ENCODE measurements around the gene PCP4.

PCP4 gene

GRCh38 chr21:39961251-39961650 is 94.0 kb downstream of the PCP4 start:
- Histone ChIP-seq H3K4me2 (no peak overlapping the region), H3K27me3 (no peaks in the 10 kb centered on the region), H3K27ac (no peak overlapping the region), H3K9me3 (peaks cover 18% of the 10 kb centered on the region), H3K4me3 (no peak overlapping the region), H3K36me3 (no peaks in the 10 kb centered on the region), H4K20me1 (no peaks in the 10 kb centered on the region), H3K9ac (no peak overlapping the region), H3K4me1 (no peaks in the 10 kb centered on the region)
- no peak for TF ChIP-seq Cebpa-rat (IDR thresholded peaks at IDR 0.05)

GRCh38 chr21:39965026-39965425 is 97.8 kb downstream of the PCP4 start:
- Histone ChIP-seq H3K4me2 (no peak overlapping the region), H3K4me3 (no peak overlapping the region), H3K4me1 (peaks cover 2% of the 10 kb centered on the region; the same call in 1 of the 2 replicates), H3K27ac (no peak overlapping the region), H4K20me1 (no peaks in the 10 kb centered on the region), H3K27me3 (no peaks in the 10 kb centered on the region), H3K9me3 (peaks cover 25% of the 10 kb centered on the region), H3K36me3 (no peaks in the 10 kb centered on the region), H3K9ac (no peak overlapping the region)
- TF ChIP-seq Cebpa-rat (IDR thresholded peaks at IDR 0.05): no peak

DNA sequence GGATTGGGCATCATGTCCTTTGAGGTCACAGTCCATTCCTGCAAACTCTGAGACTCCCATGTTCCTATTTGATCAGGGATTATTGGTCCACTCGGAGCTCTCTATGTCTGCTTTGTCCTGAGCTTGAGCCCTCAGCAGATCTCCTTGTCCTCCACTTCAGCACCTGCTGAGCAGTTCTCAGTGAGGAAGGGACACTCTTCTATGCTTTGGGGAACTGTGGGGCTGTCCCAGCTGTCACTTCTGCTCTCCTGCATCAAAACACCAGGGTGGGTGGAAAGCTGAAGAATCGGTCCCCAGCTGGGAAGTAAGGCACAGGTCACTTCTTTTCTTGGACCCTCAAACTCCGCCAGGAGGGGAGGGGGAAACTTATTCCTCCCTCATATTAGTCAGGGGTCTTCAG is 99.5 kb downstream of the PCP4 start:
- Histone ChIP-seq H4K20me1 (no peaks in the 10 kb centered on the region), H3K9ac (no peak overlapping the region), H3K27ac (no peak overlapping the region), H3K4me3 (no peak overlapping the region), H3K9me3 (peaks cover 15% of the 10 kb centered on the region), H3K27me3 (no peaks in the 10 kb centered on the region), H3K4me1 (peaks cover 4% of the 10 kb centered on the region; the same call in 1 of the 2 replicates), H3K36me3 (no peaks in the 10 kb centered on the region), H3K4me2 (no peak overlapping the region)
- TF ChIP-seq Cebpa-rat (IDR thresholded peaks at IDR 0.05): no peak

GRCh38 chr21:39968010-39968409 is 100.8 kb downstream of the PCP4 start:
- no peaks in the 10 kb centered on the region for H3K27me3 ChIP-seq
- H3K4me1 ChIP-seq: peaks cover 4% of the 10 kb centered on the region; the same call in 1 of the 2 replicates
- no peak overlapping the region for H3K27ac ChIP-seq
- no peaks in the 10 kb centered on the region for H3K36me3 ChIP-seq
- H3K9me3 ChIP-seq: peaks cover 15% of the 10 kb centered on the region
- H3K4me3 ChIP-seq: no peak overlapping the region
- no peak overlapping the region for H3K9ac ChIP-seq
- no peak for TF ChIP-seq Cebpa-rat (IDR thresholded peaks at IDR 0.05)
- H3K4me2 ChIP-seq: no peak overlapping the region
- no peaks in the 10 kb centered on the region for H4K20me1 ChIP-seq

DNA sequence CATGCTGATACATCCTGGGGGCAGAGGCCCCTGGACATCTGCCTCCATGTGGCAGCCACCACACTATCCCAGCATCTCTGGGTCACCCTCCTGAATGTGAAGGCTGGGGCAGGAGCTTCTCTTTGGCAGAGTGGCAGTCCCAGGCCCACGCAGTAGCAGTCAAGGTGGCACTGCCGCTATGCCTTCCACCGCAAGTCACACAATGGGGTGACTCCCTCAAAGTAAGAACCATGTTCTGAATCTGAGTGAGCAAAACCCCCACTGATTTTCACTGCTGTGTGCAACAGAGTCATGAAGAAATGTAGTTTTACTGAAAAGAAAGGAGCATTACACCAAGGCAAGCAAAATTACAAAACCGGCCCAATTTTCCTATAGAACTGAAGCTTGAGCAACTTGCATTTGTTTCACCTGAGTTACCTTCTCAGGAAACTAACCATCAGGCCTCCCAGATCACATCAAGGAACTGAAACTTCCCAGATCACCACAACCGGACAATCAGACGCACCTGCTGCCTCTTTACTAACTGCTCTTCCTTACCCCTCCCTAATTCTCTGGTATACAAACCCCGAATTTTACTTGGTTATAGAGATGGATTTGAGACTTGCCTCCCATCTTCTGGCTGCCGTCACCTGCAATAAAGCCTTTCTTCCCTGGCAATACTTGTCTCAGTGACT is 102.6 kb downstream of the PCP4 start:
- H3K9ac ChIP-seq: no peak overlapping the region; the same call in 1 of the 2 replicates
- no peak overlapping the region for H3K27ac ChIP-seq
- H3K9me3 ChIP-seq: peaks cover 15% of the 10 kb centered on the region
- no peaks in the 10 kb centered on the region for H3K27me3 ChIP-seq
- TF ChIP-seq Cebpa-rat (IDR thresholded peaks at IDR 0.05): no peak
- H3K4me1 ChIP-seq: peaks cover 4% of the 10 kb centered on the region; the same call in 1 of the 2 replicates
- H3K36me3 ChIP-seq: no peaks in the 10 kb centered on the region
- H3K4me2 ChIP-seq: peak overlapping the region; percentile 24; the same call in 1 of the 2 replicates
- H4K20me1 ChIP-seq: no peaks in the 10 kb centered on the region
- no peak overlapping the region for H3K4me3 ChIP-seq

GRCh38 chr21:39971956-39972355 is 104.7 kb downstream of the PCP4 start:
- H3K4me3 ChIP-seq: no peak overlapping the region
- no peak overlapping the region for H3K9ac ChIP-seq
- no peaks in the 10 kb centered on the region for H3K36me3 ChIP-seq
- no peak for TF ChIP-seq Cebpa-rat (IDR thresholded peaks at IDR 0.05)
- no peak overlapping the region for H3K27ac ChIP-seq
- H3K4me2 ChIP-seq: no peak overlapping the region
- H4K20me1 ChIP-seq: no peaks in the 10 kb centered on the region
- peaks cover 1% of the 10 kb centered on the region; the same call in 1 of the 2 replicates for H3K9me3 ChIP-seq
- H3K4me1 ChIP-seq: peaks cover 4% of the 10 kb centered on the region; the same call in 1 of the 2 replicates
- H3K27me3 ChIP-seq: no peaks in the 10 kb centered on the region

DNA sequence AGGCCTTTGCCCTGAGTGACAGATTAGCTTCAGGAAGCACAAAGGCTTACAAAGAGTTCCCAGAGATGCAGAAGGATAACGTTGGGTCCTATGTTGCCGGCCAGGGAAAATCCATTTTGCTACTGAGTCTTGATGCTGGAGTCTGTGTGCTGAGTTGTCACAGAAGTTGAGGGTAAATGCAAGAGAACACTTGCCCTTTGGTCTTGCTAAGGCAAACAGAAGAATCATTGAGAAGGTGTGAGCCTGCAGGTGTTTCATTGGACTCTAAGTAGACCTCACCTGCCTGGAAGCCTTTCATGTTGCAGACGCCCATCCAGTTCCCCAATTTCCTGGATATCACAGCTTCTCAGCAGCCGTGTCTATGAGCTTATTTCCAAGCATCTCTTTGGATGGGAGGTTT is 105.2 kb downstream of the PCP4 start:
- H3K4me3 ChIP-seq: no peak overlapping the region
- no peaks in the 10 kb centered on the region for H3K9me3 ChIP-seq
- peaks cover 4% of the 10 kb centered on the region; the same call in 1 of the 2 replicates for H3K4me1 ChIP-seq
- no peaks in the 10 kb centered on the region for H3K27me3 ChIP-seq
- H3K4me2 ChIP-seq: no peak overlapping the region
- no peaks in the 10 kb centered on the region for H4K20me1 ChIP-seq
- no peak overlapping the region for H3K9ac ChIP-seq
- H3K36me3 ChIP-seq: no peaks in the 10 kb centered on the region
- no peak for TF ChIP-seq Cebpa-rat (IDR thresholded peaks at IDR 0.05)
- no peak overlapping the region for H3K27ac ChIP-seq

- Histone ChIP-seq H3K9ac (no peak overlapping the region), H3K9me3 (no peaks in the 10 kb centered on the region), H4K20me1 (no peaks in the 10 kb centered on the region), H3K27ac (no peak overlapping the region), H3K27me3 (no peaks in the 10 kb centered on the region), H3K4me3 (no peak overlapping the region), H3K36me3 (no peaks in the 10 kb centered on the region), H3K4me1 (peaks cover 4% of the 10 kb centered on the region; the same call in 1 of the 2 replicates), H3K4me2 (no peak overlapping the region)
- no peak for TF ChIP-seq Cebpa-rat (IDR thresholded peaks at IDR 0.05)
Measured at GRCh38 chr21:39972976-39973770, 105.9 kb downstream of the PCP4 start.

- Histone ChIP-seq H4K20me1 (no peaks in the 10 kb centered on the region), H3K9me3 (no peaks in the 10 kb centered on the region), H3K4me1 (no peaks in the 10 kb centered on the region), H3K27me3 (no peaks in the 10 kb centered on the region), H3K4me3 (no peak overlapping the region), H3K9ac (no peak overlapping the region), H3K4me2 (no peak overlapping the region), H3K36me3 (no peaks in the 10 kb centered on the region), H3K27ac (no peak overlapping the region)
- TF ChIP-seq Cebpa-rat (IDR thresholded peaks at IDR 0.05): no peak
Measured at GRCh38 chr21:39976800-39977199, 109.6 kb downstream of the PCP4 start.

Measured in BLaER1 (cell line).